Measurements from ENCODE around the gene CPXM1.

CPXM1 gene

DNA sequence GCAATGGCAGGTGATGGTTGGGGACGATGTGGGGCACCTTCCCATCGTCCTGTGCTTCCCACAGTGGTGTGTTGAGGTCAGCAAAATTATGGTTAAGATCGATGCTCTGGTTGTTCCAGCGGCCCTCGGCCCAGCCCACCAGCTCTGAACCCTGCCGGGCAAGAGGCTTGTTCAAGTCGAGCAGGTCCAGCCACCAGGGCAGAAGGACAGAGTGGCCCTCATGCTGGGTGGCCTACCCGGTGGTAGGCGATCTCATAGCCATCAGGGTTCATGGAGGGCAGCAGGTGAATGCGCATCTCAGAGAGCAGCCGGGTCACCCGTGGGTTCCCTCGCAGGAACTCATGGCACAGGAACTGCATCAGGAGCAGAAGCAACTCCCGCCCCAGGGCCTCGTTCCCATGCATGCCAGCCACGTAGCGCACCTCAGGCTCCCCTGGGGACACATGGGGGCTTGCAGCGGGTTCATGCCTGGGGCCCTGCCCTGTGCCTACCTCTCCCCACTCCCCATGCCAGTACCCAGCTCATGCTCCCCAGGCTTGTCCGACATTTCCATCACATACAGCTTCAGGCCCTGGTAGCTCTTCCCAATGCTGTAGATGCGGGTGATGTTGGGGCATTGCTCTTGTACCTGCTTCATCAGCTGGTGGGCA, 4.3 kb downstream of the CPXM1 start:
- TF ChIP-seq BACH2 (CRISPR knock-in tag; IDR thresholded peaks at IDR 0.05; ENCODE audit: borderline replicate concordance) = no peak
- TF ChIP-seq TSHZ2 (CRISPR knock-in tag; IDR thresholded peaks at IDR 0.05) = no peak
- no peak for TF ChIP-seq ZFP3 (CRISPR knock-in tag; IDR thresholded peaks at IDR 0.05)
- TF ChIP-seq ZNF8 (CRISPR knock-in tag; IDR thresholded peaks at IDR 0.05) = no peak
- TF ChIP-seq, protein P1, sequence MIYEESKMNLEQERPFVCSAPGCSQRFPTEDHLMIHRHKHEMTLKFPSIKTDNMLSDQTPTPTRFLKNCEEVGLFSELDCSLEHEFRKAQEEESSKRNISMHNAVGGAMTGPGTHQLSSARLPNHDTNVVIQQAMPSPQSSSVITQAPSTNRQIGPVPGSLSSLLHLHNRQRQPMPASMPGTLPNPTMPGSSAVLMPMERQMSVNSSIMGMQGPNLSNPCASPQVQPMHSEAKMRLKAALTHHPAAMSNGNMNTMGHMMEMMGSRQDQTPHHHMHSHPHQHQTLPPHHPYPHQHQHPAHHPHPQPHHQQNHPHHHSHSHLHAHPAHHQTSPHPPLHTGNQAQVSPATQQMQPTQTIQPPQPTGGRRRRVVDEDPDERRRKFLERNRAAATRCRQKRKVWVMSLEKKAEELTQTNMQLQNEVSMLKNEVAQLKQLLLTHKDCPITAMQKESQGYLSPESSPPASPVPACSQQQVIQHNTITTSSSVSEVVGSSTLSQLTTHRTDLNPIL (CRISPR knock-in tag; IDR thresholded peaks at IDR 0.05; ENCODE audit: low read depth) = no peak
- no peak for TF ChIP-seq ZNF565 (CRISPR knock-in tag; conservative IDR thresholded peaks at IDR 0.05; ENCODE audit: low read depth)
- no peak for TF ChIP-seq GLIS3 (CRISPR knock-in tag; IDR thresholded peaks at IDR 0.05)
- TF ChIP-seq PPARA (CRISPR knock-in tag; IDR thresholded peaks at IDR 0.05; ENCODE audit: borderline replicate concordance) = no peak
- TF ChIP-seq TOX (CRISPR knock-in tag; IDR thresholded peaks at IDR 0.05; ENCODE audit: borderline replicate concordance) = no peak
- no peak for TF ChIP-seq RARB (CRISPR knock-in tag; IDR thresholded peaks at IDR 0.05)
- TF ChIP-seq ZFP30 (CRISPR knock-in tag; IDR thresholded peaks at IDR 0.05) = no peak
- TF ChIP-seq ZNF70 (CRISPR knock-in tag; IDR thresholded peaks at IDR 0.05) = no peak
- no peak for ATAC-seq

GRCh38 chr20:2795451-2795850, 5.0 kb downstream of the CPXM1 start:
- no peak for ATAC-seq
- TF ChIP-seq ZFP3 (CRISPR knock-in tag; IDR thresholded peaks at IDR 0.05) (no peak), ZC3H10 (CRISPR knock-in tag; IDR thresholded peaks at IDR 0.05) (no peak), ZFP30 (CRISPR knock-in tag; IDR thresholded peaks at IDR 0.05) (no peak), GLIS3 (CRISPR knock-in tag; IDR thresholded peaks at IDR 0.05) (no peak), ISL1 (CRISPR knock-in tag; IDR thresholded peaks at IDR 0.05) (no peak), TCF4 (CRISPR knock-in tag; IDR thresholded peaks at IDR 0.05; ENCODE audit: borderline replicate concordance) (no peak), ZNF8 (CRISPR knock-in tag; IDR thresholded peaks at IDR 0.05) (no peak), OSR1 (CRISPR knock-in tag; IDR thresholded peaks at IDR 0.05) (no peak), ZNF70 (CRISPR knock-in tag; IDR thresholded peaks at IDR 0.05) (no peak), CSRNP3 (CRISPR knock-in tag; IDR thresholded peaks at IDR 0.05) (no peak)
- TF ChIP-seq, protein P1 (CRISPR knock-in tag; IDR thresholded peaks at IDR 0.05; ENCODE audit: low read depth) = no peak

- no peak for ATAC-seq
- TF ChIP-seq CSRNP3 (CRISPR knock-in tag; IDR thresholded peaks at IDR 0.05) (no peak), TOX (CRISPR knock-in tag; IDR thresholded peaks at IDR 0.05; ENCODE audit: borderline replicate concordance) (no peak)
These were observed 5.5 kb downstream of the CPXM1 start for GRCh38 chr20:2794866-2795447.

- no peak for TF ChIP-seq ZFP3 (CRISPR knock-in tag; IDR thresholded peaks at IDR 0.05)
- TF ChIP-seq CSDC2 (CRISPR knock-in tag; IDR thresholded peaks at IDR 0.05) = no peak
- TF ChIP-seq ZNF70 (CRISPR knock-in tag; IDR thresholded peaks at IDR 0.05) = no peak
- no peak for TF ChIP-seq ZC3H10 (CRISPR knock-in tag; IDR thresholded peaks at IDR 0.05)
- TF ChIP-seq ESRRG (CRISPR knock-in tag; IDR thresholded peaks at IDR 0.05) = no peak
- no peak for TF ChIP-seq TOX (CRISPR knock-in tag; IDR thresholded peaks at IDR 0.05; ENCODE audit: borderline replicate concordance)
- no peak for TF ChIP-seq SNAI2 (CRISPR knock-in tag; IDR thresholded peaks at IDR 0.05)
- no peak for ATAC-seq
These were observed 6.2 kb downstream of the CPXM1 start for GRCh38 chr20:2794202-2794748.

Measured in SK-N-SH treated with all-trans-retinoic acid at 6 μM for 48 hours (cell line).